Activated CD4-positive, alpha-beta T cell treated with anti-CD3 and anti-CD28 coated beads, Interleukin-2, amount 50 U/mL, for 24 hours (primary cell): ENCODE measurements around the gene TWIST2.

Experiments
- DNase-seq, 2 donors: peaks; one replicate each; pipeline ENCODE4 v3.0.0-alpha.2; 2020; ENCODE audit warnings: low read depth in 1 of 2, low spot score in 1 of 2

Gene TWIST2

DNA sequence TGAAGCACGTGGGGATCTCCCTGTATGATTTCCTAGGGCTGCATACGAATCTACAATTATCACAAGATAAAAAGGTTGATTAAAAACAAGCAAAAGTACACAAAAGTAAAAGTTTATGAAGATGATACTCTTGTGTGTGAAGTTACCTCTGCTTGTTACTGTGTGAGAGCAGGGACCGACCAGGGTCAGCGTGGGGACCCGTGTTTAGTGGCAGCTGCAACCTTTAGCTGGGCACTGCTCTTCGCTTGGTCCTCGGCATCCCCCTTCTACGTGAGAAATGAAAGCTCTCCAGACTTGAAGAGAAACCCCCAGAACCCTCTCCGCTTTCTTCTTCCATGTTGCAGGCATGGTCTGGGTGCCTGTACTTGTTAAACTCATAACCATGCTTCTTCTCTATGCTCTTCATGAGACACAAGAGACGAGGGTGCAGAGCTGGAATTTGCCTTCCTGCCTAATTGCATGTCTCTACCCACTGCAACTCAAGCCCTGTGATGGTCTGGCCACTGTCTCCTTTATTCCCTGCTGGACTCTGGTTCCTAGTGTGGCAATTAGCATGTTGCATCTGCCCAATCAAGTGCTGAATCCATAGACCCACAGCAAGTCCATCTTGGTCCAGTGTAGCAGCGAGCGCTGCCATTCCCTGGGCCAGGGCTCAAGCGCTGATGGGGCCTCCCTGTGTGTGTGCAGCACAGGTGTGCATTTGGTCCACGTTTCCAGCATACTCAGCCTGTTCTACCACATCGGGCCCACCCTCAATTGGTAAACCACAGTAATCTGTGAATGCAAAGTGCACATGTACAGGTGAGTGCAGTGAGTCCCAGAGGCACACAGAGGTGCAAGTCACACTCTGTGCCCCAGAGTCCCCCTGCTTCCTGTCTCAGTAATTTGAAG lies 88.5 kb downstream of the TWIST2 start:
- DNase-seq = no peak

DNA sequence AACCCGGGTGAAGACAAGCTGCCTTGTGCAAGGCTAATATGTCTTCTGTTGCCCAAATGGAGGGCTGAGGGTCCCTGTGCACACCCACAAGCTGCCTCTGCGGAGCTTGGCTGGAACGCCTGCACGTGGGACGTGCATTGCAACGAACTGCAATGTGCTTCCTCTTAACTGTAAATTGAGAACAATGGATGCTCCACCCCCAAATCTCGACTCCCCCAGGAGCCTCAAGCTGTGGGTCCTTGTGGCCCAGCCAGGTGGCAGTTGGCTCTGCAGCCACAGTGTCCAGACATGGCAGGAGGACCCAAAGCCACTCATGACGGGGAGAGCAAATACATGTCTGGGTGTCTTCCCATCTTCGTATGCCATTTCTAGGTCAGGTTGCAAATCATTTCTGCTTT lies 90.1 kb downstream of the TWIST2 start:
- DNase-seq = no peak

DNA sequence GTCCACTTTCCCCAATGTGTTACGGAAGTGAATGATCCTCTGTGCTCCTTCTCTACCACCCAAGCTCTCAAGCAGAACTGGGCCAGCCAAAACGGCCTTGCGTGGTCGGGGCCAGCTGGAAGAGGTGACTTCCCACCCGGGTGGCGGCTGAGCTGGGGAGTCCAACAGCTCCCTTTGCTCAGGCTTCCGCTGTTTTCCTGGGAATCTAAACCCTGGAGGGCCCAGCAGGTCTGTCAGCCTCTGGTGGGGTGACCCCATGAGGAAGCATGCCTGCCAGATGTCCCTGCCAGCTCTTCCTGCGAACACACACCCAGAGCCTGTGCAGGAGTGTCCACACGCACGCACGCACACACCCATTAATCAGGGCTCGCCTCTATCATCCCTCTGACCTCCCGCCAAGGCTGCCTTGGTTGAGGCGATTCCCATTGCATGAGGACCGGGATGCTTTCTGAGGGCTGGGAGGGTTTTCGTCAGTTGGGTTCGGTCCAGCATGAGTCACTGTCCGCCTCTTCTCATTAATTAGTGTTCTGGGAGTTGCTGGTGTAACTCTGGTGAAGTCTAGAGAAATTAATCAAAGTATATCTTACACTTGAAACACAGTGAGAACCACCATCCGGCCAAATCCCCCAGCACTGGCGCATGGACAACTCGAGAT lies 90.6 kb downstream of the TWIST2 start:
- DNase-seq = no peak

DNA sequence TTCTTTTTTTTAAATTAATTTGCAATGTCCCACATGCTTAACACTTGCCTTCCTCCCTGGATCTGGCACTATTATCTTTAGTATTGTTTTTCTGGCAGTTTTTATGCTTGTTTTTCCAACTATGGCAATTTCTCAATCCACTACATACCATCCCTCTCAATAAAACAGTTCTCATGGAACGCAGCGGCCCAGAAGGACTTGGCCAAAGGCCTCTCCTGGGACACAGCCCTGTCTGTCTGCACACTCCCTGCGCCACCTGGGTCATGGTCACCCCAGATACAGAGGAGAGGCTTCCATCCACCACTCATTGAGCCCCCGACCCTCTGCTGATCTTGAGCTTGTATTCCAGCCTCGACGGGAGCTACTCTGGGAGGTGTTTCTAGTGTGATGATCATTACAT lies 91.2 kb downstream of the TWIST2 start:
- no peak for DNase-seq

DNA sequence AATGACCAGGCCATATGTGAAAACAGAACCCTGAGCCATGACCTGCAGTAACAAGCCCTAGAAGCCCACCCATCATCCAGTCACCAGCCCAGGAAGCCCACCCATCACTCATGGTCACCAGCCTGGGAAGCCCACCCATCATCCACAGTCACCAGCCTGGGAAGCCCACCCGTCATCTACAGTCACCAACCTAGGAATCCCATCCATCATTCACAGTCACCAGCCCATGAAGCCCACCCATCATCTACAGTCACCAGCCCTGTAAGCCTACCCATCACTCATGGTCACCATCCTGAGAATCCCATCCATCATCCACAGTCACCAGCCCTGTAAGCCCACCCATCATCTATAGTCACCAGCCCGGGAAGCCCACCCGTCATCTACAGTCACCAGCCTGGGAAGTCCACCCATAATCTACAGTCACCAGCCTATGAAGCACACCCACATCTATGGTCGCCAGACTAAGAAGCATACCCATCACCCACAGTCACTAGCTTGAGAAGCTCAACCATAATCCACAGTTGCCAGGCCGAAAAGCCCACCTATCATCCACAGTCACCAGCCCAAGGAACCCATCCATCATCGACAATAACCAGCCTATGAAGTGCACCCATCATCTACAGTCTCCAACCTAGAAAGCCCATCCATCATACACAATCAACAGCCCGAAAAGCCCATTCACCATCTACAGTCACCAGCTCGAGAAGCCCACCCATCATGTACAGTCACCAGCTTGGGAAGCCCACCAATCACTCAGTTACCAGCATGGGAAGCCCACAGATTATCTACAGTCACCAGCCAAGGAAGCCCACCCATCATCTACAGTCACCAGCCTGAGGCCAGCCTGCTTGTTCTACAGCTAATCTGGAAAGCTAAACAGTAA lies 91.9 kb downstream of the TWIST2 start:
- DNase-seq = no peak

DNA sequence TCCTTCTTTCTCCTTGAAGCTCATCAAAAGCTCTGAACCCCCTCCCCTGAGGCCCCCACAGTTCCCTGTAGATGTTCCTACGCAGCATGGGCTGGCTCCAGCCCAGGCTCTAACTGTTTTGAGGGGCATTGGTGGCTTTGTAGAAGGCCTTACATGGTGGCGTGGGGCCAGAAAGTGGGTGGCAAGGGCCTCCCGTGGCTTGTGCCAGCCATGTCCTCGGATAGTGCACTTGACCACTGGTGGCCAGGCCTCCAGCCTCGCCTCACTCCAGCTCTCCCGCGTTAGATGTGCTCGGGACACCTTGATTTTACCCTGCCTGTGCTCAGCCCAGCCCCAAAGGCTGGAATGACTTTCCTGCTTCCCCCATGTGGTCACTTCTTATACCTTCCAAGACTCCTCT lies 92.9 kb downstream of the TWIST2 start:
- DNase-seq = no peak

DNA sequence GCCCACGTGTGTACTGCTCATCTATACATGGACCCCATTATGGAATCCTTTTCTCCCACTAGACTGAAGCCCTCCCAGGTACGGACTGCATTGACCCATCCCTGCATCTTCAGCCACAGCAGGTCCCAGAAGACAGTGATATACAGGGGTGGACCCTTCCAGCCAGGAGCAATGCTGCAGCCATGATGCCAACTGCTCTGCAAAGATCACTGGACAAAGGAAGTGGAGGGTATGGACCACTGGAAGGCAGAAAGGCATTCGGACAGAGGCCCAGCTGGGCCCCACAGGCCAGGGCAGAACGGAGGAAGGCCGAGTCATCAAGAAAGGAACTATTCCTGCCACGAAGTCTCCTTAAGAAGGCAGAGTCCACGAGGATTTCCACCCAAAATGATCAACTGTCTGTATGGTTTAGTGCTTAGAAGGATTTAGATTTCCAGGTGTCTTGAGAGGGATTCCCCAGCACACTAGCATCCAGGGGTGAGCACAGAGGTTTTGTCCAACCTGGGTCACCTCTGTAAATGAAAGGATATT lies 93.4 kb downstream of the TWIST2 start:
- DNase-seq = no peak

DNA sequence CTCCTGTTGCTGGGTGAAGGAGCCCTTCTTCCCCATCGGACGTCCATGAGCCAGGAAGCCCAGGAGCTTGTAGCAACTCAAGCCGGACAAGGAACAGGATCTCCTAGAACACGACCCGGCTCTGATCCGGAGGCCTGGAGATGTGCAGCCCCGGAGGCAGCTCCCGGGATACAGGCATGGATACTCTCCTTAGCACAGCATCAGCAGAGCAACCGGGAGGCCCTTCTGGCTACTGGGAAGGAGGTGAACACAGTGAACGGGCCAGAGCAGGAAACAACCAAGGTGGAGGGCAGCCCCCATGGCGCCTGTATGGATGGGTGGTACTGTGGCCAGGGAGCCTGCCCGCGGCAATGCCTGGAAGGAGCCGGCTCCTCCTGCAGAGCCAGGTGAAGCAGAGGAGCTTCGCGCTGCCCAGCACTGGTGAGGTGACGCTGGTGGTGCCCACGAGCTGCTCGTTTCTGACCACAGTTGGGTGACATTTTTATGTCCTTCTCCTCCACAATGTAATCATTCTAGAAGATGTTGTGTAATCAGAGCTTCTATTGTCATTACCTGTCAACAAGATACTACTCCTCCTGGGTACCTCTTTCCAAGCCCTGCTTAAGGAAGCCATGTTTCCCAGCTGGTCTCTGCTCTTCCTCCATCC lies 94.3 kb downstream of the TWIST2 start:
- no peak for DNase-seq

DNA sequence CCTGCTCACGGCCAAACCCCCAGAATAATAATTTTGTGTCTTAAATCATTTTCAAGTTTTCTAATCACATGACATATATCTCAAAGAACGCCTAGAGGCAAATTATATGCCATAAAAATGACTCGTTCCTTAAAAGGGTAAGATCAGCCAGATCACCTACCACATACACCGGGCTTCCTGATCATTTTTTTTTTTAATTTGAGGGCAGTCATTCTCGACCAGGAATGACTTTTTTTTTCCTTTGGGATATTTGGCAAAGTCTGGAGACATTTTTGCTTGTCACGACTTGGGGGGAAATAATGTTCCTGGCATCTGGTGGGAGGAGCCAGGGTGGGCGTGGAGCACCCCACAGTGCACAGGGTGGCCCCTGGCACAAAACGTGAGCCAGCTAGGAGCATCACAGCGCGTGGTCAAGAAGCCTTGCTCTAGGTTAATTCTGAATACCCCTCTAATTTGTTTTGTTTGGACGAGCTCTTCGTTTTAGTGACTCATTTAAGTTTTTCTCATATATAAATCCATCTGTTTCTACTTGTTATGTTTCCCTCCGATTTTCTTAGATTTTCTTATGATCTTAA lies 94.9 kb downstream of the TWIST2 start:
- no peak for DNase-seq

DNA sequence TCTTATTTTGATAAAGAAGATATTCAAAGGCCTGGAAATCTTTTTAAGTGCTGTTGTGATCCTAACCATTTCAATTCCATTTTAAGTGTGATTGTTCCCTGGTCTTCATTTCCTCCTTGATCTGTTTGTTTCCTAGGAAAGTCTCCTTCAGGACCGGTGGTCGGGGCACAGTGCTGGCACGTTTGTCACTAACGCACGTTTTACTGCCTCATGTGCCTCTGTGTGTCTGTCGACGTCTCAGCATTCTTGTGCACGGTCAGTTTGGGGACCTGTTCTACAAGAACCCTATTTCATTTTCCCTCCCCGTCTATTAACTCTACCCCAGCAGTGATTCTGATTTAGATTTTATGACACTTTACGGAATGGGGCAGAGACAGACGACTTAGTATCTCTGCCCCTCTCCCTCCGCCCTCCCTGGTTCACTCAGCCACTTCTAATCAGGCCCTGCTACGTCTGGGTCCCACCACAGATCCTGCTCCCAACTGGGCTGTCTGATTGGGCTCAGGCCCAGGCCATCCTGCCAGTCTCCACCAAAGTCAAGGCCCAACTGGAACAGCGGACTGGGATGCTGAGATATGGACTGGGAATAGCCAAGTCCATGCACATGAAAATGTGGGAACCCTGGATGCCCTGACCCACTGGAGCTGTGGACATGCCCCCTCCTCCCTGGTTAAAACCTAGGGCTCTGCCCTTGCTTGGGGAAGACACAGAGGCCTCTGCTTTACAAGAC lies 95.6 kb downstream of the TWIST2 start:
- DNase-seq = no peak

DNA sequence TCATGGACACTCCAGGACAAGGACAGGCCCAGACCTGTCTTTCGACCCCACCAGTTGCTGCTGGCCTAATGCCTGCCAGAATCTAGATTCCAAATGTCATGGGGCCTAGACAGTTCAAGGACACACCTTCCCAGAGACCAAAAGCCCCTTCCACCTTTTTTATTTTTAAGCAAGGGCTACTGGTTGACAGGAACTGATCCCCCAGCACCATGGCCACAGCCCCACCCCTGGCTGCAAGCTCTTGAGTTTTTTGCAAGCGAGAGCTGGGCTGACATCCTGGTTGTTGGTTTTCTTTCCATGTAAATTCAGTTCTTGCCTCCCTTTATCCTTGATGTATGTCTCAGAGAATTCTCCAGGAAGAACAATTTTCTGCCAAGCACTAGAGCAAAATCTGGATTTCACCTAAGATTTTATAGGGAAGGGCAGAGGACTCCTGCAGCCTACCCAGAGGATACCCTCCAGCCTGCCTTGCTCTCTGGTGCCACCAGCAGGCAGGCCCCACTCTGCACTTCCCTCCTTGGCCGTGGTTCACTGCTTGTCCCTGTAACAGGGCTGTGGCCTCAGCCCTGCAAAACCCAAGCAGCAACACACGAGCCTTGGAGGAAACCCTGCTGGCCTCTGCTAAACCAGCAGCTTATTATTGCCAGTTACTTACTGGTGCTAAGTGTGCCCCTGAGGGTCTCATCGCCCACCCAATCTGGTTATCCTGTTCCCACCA lies 97.7 kb downstream of the TWIST2 start:
- DNase-seq = no peak

DNA sequence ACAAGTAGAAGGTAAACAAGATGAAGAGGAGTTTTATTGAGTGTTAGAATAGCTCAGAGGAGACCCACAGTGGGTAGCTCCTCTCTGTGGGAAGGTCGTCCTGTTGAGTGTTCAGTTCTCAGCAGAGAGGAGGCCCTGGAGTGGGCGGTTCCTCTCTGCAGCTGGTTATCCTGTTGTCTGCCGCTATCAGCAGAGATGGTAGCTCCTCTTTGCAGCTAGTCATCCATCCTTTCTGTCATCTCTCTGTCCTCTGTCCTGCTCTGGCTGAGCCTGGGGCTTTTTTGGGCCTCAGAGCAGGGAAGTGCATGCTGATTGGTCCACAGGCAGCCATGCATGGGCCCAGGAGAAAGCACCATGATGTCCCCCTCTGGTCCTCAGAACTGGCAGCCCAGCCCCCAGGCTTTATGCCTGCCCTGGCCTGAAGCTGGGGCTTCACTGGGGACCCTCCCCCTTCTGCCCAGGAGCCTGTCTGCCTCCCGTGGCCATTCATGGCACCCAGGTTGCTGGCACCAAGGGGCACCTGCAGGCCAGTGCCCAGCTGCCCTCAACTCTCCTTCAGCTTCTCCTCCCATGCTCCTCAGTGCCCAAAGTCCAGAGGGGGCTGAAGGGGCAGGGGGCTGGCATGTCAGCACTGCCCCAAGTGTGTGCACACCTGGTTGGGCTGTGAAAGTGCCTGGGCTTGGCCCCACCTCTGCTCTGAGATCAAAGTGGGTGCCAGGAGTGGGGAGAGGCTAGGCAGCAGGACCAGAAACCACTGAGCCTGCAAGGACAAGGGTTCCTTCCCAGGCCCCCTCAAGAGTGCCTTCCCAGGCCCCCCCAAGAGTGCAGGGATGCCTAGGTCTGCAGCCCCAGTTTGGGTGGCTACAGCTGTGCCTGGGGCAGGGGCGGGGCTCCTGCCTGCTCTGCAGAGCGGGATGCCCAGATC lies 98.7 kb downstream of the TWIST2 start:
- DNase-seq = no peak

DNA sequence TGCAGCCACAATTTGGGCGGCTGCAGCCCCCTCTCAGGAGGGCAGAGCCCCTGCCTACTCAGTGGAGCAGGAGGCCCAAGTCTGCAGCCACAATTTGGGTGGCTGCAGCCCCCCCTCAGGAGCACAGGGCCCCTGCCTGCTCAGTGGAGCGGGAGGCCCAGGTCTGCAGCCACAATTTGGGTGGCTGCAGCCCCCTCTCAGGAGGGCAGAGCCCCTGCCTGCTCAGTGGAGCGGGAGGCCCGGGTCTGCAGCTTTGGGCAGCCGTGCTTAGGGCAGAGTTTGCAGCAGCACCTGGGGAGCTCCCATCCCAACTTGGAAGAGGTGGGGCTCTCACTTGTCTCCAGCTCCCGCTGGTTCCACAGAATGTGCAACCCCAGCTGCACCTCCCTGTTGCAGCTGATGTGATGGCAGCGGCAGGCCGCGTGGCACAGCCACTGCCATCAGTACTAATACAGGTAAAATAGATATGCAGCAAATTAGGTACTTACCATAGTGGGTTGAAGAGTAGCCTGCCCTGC lies 99.4 kb downstream of the TWIST2 start:
- DNase-seq = no peak

DNA sequence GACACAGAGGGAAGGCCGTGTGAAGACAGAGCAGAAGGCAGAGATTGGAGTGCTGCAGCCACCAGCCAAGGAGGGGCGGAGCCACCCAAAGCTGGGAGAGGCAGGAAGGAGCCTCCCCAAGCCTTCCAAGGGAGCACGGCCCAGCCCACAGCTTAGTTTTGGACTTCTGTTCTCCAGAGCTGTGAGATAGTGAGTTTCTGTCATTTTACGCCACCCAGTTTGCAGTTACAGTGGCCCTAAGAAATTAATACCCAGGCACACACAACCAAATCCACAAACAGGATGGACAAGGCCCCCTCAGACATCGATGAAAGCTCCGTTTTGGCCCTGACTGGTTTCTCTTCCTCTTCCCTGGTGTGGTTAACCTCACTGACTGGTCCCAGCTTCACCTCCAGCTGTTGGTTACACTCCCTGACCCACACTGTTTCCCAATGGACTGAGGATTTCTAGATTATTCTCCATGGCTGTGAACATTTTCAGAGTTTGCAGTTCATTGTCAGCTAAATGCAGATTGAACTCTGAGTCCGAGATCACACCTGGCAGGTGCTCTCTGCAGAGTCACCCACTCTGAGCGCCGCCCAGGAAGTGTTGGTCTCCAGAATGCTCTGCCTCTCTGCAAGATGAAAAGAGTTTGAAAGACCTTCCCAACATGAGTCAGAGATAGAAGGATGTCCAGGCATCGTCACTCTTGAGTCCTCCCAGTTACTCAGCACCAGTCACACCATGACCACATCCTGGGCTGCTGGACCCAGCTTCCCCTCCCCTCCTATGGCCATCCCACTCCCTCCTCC lies 100.2 kb downstream of the TWIST2 start:
- no peak for DNase-seq

DNA sequence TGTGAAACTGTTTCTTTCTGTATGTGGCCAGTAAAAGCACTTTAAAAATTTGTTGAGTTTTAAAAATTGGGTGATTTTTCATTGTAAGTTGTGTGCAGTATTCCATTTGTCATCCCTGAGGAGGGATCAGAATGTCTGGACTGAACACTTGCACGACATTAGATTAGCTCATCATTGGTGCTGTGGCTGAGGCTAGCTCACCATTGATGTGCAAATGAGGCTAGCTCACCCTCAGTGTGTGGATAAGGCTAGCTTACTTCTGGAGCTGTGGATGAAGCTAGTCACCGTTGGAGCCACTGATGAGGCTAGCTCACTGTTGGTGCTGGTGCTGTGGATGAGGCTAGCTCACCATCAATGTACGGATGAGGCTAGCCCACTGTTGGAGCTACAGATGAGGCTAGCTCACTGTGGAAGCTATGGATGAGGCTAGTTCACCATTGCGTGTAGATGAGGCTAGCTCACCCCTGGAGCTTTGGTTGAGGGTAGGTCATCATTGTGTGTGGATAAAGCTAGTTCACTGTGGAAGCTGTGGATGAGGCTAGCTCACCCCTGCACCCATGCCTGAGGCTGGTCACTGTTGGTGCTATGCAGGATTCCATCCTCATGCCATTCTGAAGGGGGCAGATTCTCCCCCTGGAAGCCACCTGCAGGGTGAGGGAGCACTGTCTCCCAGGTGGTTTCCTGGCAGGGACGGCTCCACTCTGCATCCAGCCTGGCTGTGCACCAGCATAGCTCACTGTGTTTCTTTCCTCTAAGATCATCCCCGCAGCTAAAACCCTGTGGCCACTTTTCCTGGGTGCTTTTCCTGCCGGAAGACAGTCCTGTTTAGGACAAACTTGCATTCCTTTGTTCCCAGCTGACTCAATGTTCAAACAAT lies 101.1 kb downstream of the TWIST2 start:
- DNase-seq = no peak

DNA sequence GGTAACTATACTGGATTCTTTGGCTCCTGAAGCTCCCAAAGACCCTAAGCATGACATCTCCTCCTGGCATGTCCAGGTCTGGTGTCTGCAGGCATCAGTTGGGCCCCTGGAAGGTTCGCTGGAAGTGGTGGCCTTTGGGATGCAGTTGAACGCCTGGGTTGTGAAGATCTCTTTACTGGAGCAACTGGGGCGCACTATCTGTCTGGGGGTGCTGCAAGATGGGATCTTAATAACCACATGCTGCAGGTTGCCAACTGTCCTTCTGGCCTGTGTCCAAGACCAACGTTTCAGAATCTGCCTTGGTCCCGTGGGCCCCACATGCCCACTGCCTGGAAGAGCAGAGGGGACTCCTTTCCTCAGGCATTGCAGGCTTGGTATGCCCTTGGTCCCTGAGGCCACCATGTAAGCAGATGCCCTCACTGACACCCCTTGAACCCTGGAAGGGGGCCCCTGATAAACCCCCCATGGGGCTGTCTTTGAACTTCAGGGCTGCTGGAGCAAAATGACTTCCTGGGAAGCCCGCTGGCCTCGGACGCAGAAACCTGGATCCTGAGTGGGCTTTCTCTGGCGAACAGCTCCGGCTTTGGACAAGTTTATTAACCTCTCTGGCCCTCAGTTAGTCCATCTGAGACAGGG lies 101.9 kb downstream of the TWIST2 start:
- no peak for DNase-seq
